Measurements from ENCODE around the gene PSTPIP2.
"Not testable (repeated sequence)": the region's sequence is repeated elsewhere in the genome, so short reads cannot be mapped to it uniquely, and the experiment has no call there.

Gene PSTPIP2

GRCh38 chr18:46071653-46072375 lies at the start of gene PSTPIP2:
Gene PSTPIP2 (minus strand): TSS chr18:46072260. CDS start chr18:46072188, 72 bp downstream.
- peak; percentile 2 for DNase-seq

GRCh38 chr18:46113751-46114150 lies 41.7 kb upstream of the PSTPIP2 start:
- no peak for DNase-seq

GRCh38 chr18:46110406-46110805 lies 38.3 kb upstream of the PSTPIP2 start:
- DNase-seq = no peak

GRCh38 chr18:46109386-46109785 lies 37.3 kb upstream of the PSTPIP2 start:
- DNase-seq = no peak

GRCh38 chr18:46104128-46104911 lies 32.3 kb upstream of the PSTPIP2 start, which contains the start of gene HAUS1:
Gene HAUS1 (plus strand): TSS chr18:46104385. CDS start chr18:46104412, 27 bp downstream.
- DNase-seq = peak; percentile 77

- DNase-seq = no peak
Observed at GRCh38 chr18:46099463-46099862, 27.4 kb upstream of the PSTPIP2 start.

- no peak for DNase-seq
Observed at GRCh38 chr18:46098616-46098933, 26.5 kb upstream of the PSTPIP2 start.

GRCh38 chr18:46097801-46098615 lies 25.9 kb upstream of the PSTPIP2 start, which contains the start of gene ATP5F1A:
Gene ATP5F1A (minus strand): TSS chr18:46098296. CDS start chr18:46098231, 65 bp downstream.
- DNase-seq = peak; percentile 63

- DNase-seq = no peak
Observed at GRCh38 chr18:46097431-46097800, 25.4 kb upstream of the PSTPIP2 start.

- DNase-seq = no peak
Observed at GRCh38 chr18:46096651-46097300, 24.7 kb upstream of the PSTPIP2 start.

GRCh38 chr18:46095532-46095931 lies 23.5 kb upstream of the PSTPIP2 start:
- no peak for DNase-seq

GRCh38 chr18:46088501-46088900 lies 16.4 kb upstream of the PSTPIP2 start:
- DNase-seq = not testable (repeated sequence)

- DNase-seq = no peak
Observed at GRCh38 chr18:46084431-46084830, 12.4 kb upstream of the PSTPIP2 start.

- no peak for DNase-seq
Observed at GRCh38 chr18:46080156-46080555, 8.1 kb upstream of the PSTPIP2 start.

GRCh38 chr18:46079336-46079735 lies 7.3 kb upstream of the PSTPIP2 start:
- no peak for DNase-seq

- DNase-seq = peak; percentile 58
Observed at GRCh38 chr18:46073474-46074331, 1.6 kb upstream of the PSTPIP2 start.

- no peak for DNase-seq
Observed at GRCh38 chr18:46072959-46073358, 899 bp upstream of the PSTPIP2 start.

- DNase-seq = no peak
Observed at GRCh38 chr18:46072376-46072867, 362 bp upstream of the PSTPIP2 start.

- DNase-seq = no peak
Observed at GRCh38 chr18:46070815-46071652, 1.0 kb downstream of the PSTPIP2 start.

- no peak for DNase-seq
Observed at GRCh38 chr18:46070232-46070631, 1.8 kb downstream of the PSTPIP2 start.

GRCh38 chr18:46069524-46069923 lies 2.5 kb downstream of the PSTPIP2 start:
- no peak for DNase-seq

Data from NCI-H510A treated with DMSO at 0.1 percent for 48 hours (cell line).